Astrocyte (in vitro differentiated cells and primary cell): ENCODE results near the gene AZU1.

Experiments used
- EZH2 ChIP-seq: IDR thresholded peaks from 2 replicates; pipeline ENCODE4 v1.6.1; 2012; ENCODE audit warnings: mild to moderate bottlenecking, low read length, inconsistent platforms; ENCODE audit not compliant: insufficient read depth
- TF ChIP-seq, protein P1 (sequence below): IDR thresholded peaks from 2 replicates; pipeline ENCODE4 v1.5.1; 2011; ENCODE audit warnings: low read depth, mild to moderate bottlenecking, inconsistent platforms, low read length, moderate library complexity; ENCODE audit not compliant: insufficient read depth

- TF ChIP-seq, protein P1, sequence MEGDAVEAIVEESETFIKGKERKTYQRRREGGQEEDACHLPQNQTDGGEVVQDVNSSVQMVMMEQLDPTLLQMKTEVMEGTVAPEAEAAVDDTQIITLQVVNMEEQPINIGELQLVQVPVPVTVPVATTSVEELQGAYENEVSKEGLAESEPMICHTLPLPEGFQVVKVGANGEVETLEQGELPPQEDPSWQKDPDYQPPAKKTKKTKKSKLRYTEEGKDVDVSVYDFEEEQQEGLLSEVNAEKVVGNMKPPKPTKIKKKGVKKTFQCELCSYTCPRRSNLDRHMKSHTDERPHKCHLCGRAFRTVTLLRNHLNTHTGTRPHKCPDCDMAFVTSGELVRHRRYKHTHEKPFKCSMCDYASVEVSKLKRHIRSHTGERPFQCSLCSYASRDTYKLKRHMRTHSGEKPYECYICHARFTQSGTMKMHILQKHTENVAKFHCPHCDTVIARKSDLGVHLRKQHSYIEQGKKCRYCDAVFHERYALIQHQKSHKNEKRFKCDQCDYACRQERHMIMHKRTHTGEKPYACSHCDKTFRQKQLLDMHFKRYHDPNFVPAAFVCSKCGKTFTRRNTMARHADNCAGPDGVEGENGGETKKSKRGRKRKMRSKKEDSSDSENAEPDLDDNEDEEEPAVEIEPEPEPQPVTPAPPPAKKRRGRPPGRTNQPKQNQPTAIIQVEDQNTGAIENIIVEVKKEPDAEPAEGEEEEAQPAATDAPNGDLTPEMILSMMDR = no peak
- no peak for TF ChIP-seq EZH2
Measured at GRCh38 chr19:778910-779653, 48.6 kb upstream of the AZU1 start.
